Mammary epithelial cell (primary cell): ENCODE results near the gene PAPSS2.

ENCODE experiments used
- CTCF ChIP-seq, 2 donors: IDR thresholded peaks in 1 of 2; conservative IDR thresholded peaks in 1 of 2; 2 replicates each; pipeline ENCODE4 v1.5.1; 2011 to 2012; ENCODE audit warnings: inconsistent platforms in 2 of 2, low read length in 2 of 2, mild to moderate bottlenecking in 2 of 2, control low read depth in 1 of 2, low read depth in 1 of 2; ENCODE audit not compliant: insufficient read depth in 1 of 2; ENCODE audit errors: extremely low read depth in 1 of 2
- EZH2 ChIP-seq: IDR thresholded peaks from 2 replicates; pipeline ENCODE4 v1.6.1; 2012; ENCODE audit warnings: low read length, inconsistent platforms, borderline replicate concordance

- TF ChIP-seq CTCF (conservative IDR thresholded peaks at IDR 0.05 in 1 of 2, IDR thresholded peaks at IDR 0.05 in 1 of 2; ENCODE audit: extremely low read depth in 1 of 2, insufficient read depth in 1 of 2, low read depth in 1 of 2, low read length in 2 of 2) (no peak), EZH2 (no peak)
Measured at GRCh38 chr10:87659571-87660483, at the start of gene PAPSS2.
